Measurements from ENCODE around the gene RBM19.
A peak's percentile ranks its signal among the peaks of the same experiment; 100 is the strongest.

RBM19 gene, protein sequence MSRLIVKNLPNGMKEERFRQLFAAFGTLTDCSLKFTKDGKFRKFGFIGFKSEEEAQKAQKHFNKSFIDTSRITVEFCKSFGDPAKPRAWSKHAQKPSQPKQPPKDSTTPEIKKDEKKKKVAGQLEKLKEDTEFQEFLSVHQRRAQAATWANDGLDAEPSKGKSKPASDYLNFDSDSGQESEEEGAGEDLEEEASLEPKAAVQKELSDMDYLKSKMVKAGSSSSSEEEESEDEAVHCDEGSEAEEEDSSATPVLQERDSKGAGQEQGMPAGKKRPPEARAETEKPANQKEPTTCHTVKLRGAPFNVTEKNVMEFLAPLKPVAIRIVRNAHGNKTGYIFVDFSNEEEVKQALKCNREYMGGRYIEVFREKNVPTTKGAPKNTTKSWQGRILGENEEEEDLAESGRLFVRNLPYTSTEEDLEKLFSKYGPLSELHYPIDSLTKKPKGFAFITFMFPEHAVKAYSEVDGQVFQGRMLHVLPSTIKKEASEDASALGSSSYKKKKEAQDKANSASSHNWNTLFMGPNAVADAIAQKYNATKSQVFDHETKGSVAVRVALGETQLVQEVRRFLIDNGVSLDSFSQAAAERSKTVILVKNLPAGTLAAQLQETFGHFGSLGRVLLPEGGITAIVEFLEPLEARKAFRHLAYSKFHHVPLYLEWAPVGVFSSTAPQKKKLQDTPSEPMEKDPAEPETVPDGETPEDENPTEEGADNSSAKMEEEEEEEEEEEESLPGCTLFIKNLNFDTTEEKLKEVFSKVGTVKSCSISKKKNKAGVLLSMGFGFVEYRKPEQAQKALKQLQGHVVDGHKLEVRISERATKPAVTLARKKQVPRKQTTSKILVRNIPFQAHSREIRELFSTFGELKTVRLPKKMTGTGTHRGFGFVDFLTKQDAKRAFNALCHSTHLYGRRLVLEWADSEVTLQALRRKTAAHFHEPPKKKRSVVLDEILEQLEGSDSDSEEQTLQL

DNA sequence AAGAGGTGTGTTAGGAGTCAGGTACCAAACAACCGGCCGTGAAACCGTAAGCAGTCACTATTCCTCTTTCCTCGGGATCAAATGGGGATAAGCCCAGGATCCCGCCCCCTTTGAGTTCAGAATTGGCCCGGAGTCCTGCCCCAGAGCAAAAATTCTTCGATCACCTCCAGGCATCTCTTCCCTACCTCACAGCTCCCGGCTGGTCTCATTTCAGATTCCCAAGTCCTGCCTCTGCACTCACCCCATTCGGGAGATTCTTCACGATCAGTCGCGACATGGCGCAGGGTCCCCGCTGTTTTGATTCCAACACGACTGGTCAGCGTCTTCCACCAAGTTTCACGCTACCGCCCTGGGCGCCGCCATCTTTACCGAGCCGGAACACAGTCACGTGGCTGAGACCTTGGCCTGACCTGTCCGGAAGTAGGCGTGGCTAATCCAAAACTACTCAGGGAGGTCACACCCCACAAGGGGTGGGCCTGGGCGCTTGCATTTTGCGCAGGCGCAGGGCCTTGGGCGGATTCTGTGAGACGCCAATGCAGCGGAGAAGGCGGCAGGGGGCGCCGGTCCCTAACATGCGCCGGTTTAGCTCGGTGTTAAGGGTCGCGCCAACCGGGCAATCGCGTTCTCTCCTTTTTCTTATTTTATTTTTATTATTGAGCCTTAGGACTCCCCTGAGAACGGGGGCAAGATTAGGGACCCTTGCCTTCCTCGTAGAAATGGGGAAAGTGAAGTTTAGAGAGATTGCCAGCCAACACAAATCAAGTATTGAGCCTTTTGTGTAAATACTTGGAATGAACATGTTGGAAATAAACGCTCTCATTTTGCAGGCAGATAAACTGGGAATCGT is at the start of gene RBM19:
RBM19 (minus strand) TSS at position 375 of the 847 bp plus-strand sequence; CDS start at position 277, 98 bp downstream.
- peak; percentile 95 to 99 for DNase-seq (ENCODE audit: low read depth in 1 of 2, low spot score in 1 of 2)
- TF ChIP-seq JUND (IDR thresholded peaks at IDR 0.05; ENCODE audit: low read depth) = no peak
- in situ Hi-C loops (cut with HindIII; ENCODE audit: low pct_unique_long_range_greater_than_20kb, low sequenced_read_pairs) = no loop called here

DNA sequence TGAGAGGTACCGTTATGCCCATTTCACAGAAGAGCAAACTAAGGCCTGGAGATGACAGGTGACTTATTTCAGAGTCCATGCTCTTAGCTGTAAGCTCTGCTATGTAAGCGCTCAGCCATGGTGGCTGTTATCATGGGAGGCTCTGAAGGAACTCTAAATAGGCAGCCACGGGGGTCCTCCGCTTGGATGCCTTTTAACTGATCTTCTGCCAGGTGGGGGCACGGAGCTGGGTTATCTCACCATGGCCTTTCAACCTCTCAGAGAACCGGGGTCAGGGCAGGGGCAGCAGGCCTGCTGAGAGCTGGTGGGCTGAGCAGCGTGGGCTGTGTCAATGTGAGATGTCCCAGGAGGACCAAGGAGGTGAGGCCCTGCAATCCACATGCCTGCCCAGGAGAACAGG is 49.7 kb upstream of the RBM19 start:
- TF ChIP-seq JUND (IDR thresholded peaks at IDR 0.05; ENCODE audit: low read depth) = no peak
- DNase-seq (ENCODE audit: low read depth in 1 of 2, low spot score in 1 of 2) = no peak
- in situ Hi-C loops (cut with HindIII; ENCODE audit: low pct_unique_long_range_greater_than_20kb, low sequenced_read_pairs) = no loop called here

DNA sequence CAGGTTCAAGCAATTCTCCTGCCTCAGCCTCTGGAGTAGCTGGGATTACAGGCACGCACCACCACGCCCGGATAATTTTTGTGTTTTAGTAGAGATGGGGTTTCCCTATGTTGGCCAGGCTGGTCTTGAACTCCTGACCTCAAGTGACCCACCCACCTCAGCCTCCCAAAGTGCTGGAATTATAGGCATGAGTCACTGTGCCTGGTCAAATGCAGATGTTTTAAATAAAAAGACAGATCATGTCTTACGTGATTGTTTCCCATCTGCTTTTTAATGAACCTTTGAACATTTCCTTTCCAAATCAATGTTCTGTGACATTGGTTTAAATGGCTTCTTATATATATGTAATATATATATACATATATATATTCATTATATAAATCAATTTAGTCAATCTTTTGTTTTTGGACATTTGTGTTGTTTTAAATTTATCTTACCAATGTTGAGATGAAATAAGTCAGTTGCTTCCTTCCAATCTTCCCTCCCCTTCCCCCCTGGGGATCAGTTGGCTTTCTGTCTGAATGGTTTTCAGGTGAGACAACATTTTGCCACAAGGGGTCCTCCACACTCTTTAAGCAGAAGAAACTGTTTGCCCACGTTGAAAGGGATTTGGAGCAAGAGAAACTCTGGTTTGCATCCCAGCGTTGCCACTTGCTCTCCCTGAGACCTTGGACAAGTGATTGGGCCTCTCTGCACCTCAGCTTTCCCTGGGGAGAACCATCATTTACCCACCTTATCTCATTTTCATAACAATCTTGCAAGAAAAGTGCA is 47.6 kb upstream of the RBM19 start:
- in situ Hi-C loops (cut with HindIII; ENCODE audit: low pct_unique_long_range_greater_than_20kb, low sequenced_read_pairs) = no loop called here
- DNase-seq (ENCODE audit: low read depth in 1 of 2, low spot score in 1 of 2) = peak in 1 of 2 experiments; percentile 67
- no peak for TF ChIP-seq JUND (IDR thresholded peaks at IDR 0.05; ENCODE audit: low read depth)

DNA sequence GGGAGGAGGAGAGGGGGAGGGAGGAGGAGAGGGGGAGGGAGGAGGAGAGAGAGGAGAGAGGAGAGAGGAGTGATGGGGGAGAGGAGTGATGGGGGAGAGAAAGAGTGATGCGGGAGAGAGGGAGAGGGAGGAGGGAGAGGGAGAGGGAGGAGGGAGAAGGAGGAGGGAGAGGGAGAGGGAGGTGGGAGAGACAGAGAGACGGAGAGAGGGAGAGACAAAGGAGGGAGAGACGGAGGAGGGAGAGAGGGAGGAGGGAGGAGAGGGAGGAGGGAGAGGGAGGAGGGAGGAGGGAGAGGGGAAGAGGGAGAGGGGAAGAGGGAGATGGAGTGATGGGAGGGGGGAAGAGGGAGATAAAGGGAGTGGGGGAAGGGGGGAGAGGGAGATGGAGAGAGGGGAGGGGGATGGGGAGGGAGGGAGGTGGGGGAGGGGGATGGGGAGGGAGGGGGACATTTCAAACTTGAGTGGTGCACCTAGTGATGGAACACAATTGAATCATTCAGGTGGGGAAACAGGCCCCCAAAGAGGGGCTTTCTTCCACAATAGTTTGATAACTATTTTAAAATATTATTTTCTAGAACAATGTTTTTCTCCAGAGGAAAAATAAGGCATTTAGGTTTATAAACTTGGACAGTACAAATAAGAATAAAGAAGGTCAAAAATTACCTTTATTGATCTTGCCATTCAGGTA is 46.8 kb upstream of the RBM19 start:
- TF ChIP-seq JUND (IDR thresholded peaks at IDR 0.05; ENCODE audit: low read depth) = no peak
- no peak for DNase-seq (ENCODE audit: low read depth in 1 of 2, low spot score in 1 of 2)
- in situ Hi-C loops (cut with HindIII; ENCODE audit: low pct_unique_long_range_greater_than_20kb, low sequenced_read_pairs) = no loop called here

DNA sequence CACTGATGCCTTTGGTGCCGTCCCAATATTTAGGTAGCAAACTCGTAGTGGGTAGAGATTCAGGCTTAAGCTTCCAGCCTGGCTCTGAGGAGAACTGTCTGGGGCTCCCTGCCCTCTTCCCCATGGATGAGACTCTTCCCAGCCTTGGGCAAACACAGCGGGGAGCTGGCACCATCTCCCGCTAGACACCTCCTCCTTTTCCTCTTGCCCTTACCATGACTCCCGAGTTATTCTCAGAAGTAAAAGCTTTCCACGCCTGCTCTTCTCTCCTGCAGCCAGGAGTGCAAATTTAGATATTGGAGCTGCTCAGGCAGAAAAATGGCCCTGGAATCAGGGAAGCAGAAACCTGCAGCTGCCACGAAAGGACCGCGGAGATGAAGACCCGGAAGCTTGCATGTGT is 45.6 kb upstream of the RBM19 start:
- in situ Hi-C loops (cut with HindIII; ENCODE audit: low pct_unique_long_range_greater_than_20kb, low sequenced_read_pairs) = no loop called here
- TF ChIP-seq JUND (IDR thresholded peaks at IDR 0.05; ENCODE audit: low read depth) = no peak
- DNase-seq (ENCODE audit: low read depth in 1 of 2, low spot score in 1 of 2) = no peak

DNA sequence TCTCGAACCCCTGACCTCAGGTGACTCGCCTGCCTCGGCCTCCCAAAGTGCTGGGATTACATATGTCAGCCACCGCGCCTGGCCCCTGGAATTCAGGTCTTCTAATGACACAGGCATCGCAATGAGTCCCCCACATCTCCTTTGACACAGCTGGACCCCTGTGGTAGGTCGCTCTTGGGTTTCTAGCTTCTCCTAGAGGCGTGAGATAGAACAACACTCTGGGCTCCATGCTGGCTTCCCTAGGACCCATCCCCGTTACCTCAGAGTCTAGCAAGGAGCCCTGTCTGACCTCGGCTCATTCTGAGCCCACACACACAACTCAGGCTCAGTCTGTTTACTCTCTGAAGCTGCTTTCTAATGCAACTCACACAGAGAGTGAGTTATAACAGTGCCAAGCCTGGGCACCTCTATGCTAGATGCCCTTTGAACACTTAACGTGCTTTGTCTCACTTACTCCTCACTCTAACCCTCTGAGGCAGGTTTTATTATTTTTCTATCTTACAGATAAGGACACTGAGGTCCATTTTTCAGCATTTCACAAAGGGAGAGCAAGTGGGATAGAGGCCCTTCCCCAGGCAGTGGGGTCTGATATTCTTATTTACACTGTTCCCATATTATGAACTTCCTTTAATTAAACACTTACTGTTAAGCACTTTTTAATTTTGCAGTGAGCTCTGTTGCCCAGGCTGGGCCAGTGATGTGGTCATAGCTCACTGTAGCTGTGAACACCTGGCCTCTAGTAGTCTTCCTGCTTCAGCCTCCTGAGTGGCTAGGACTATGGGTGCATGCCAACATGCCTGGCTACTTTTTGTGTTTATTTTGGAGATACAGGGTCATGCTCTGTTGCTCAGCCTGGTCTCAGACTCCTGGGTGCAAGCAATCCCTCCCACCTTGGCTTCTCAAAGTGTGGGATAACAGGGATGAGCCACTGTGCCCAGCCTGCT is 40.6 kb upstream of the RBM19 start:
- no peak for DNase-seq (ENCODE audit: low read depth in 1 of 2, low spot score in 1 of 2)
- TF ChIP-seq JUND (IDR thresholded peaks at IDR 0.05; ENCODE audit: low read depth) = no peak
- in situ Hi-C loops (cut with HindIII; ENCODE audit: low pct_unique_long_range_greater_than_20kb, low sequenced_read_pairs) = no loop called here

DNA sequence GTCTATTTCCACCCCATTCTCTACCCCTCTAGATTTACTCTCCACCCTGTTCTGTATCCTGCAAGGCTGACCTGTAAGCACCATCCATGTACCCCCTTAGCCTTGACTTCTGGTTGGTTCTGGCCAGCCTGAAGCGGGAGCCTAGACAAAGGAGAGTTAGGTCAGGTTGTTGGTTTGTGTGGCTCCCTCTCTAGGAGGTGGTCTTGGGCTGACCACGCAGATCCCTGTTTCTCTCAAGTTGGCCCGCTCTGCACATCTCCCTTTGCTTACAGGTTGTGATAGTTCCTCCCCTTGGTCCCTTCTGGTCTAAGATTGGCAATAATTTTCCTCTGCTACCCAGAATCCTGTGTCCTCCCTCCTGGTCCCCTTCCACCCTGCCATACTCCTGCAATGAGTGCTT is 38.3 kb upstream of the RBM19 start:
- in situ Hi-C loops (cut with HindIII; ENCODE audit: low pct_unique_long_range_greater_than_20kb, low sequenced_read_pairs) = no loop called here
- no peak for TF ChIP-seq JUND (IDR thresholded peaks at IDR 0.05; ENCODE audit: low read depth)
- DNase-seq (ENCODE audit: low read depth in 1 of 2, low spot score in 1 of 2) = no peak

DNA sequence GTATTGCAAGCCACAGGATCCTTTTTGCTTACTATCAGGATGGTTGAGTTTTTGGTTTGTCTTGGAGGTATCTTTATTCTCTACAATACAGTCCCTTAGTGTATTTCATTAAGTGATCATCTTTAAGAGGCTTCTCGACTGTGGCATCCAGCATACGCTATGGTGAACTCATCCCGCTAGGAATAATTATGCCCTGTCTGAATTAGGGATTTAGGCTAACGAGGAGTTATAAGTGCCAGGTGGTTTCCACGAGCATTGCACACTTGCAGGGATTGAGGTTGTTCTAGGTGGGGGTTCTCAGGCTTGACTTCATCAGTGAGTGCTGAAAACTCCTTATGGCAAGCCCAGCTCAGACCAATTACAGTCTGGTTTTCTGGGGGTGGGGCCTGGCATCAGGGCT is 37.2 kb upstream of the RBM19 start:
- in situ Hi-C loops (cut with HindIII; ENCODE audit: low pct_unique_long_range_greater_than_20kb, low sequenced_read_pairs) = no loop called here
- no peak for TF ChIP-seq JUND (IDR thresholded peaks at IDR 0.05; ENCODE audit: low read depth)
- no peak for DNase-seq (ENCODE audit: low read depth in 1 of 2, low spot score in 1 of 2)

DNA sequence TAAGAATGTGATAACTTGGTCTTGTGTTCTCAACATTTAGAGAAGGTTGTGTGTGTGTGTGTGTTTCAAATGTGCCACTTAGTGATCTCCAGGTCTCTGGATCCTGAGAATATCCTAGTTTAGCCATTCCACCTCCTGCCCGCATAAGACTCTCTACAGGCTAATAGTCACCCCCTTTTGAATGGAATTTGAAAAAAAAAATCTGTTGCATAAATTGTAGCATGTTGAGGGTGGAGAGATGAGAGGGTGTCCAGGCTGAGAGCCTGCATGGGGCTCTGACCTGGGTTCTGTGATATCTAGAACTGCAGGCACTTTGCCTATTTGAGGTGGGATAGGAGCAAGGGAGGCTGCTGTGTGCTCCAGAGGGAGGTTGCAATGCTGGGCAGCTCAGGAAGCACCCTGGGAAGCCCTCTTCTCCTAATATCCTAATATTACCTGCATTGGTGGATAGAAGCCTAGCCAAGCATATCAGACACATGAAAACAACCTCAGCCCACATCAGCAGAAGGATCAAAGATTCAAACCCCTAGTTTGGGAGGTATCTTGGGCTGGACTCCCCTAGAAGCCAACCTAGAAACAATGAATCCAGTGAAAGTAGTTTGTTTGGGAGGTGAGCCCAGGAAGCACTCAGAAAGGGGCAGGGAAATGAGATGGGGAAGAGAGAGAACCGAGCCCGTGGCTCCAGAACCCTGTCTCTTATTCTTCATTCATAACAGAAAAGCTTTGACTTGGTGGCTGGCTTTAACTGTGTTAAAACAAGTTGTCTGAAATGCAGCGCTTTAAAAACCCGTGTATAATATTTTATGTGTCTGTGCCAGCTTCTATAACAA is 35.6 kb upstream of the RBM19 start:
- TF ChIP-seq JUND (IDR thresholded peaks at IDR 0.05; ENCODE audit: low read depth) = no peak
- DNase-seq (ENCODE audit: low read depth in 1 of 2, low spot score in 1 of 2) = no peak
- in situ Hi-C loops (cut with HindIII; ENCODE audit: low pct_unique_long_range_greater_than_20kb, low sequenced_read_pairs) = no loop called here
